ENCODE data around the gene ERC2.

ERC2 gene

GRCh38 chr3:55494976-55495375 lies 973.3 kb downstream of the ERC2 start:
- H3K27me3 ChIP-seq (ENCODE audit: control insufficient read depth, insufficient read depth, low read length), result no peaks in the 10 kb centered on the region
- H3K4me3 ChIP-seq (ENCODE audit: low read depth, low read length), result no peak overlapping the region
- no peak for TF ChIP-seq CTCF (IDR thresholded peaks at IDR 0.05)
- H3K27ac ChIP-seq, result no peak overlapping the region
- no peaks in the 10 kb centered on the region for H3K4me1 ChIP-seq
- H3K4me2 ChIP-seq (ENCODE audit: low read length), result no peak overlapping the region
- no peaks in the 10 kb centered on the region for H3K36me3 ChIP-seq (ENCODE audit: control insufficient read depth, insufficient read depth, low read length)
- H3K9ac ChIP-seq, result no peak overlapping the region
- no peak overlapping the region for H2AFZ ChIP-seq
- H3K9me3 ChIP-seq (ENCODE audit: control insufficient read depth, low read length), result no peaks in the 10 kb centered on the region
- H3K79me2 ChIP-seq, result no peaks in the 10 kb centered on the region

- H3K4me3 ChIP-seq (ENCODE audit: low read depth, low read length), result no peak overlapping the region
- no peak overlapping the region for H2AFZ ChIP-seq
- no peaks in the 10 kb centered on the region for H3K9me3 ChIP-seq (ENCODE audit: control insufficient read depth, low read length)
- H3K9ac ChIP-seq, result no peak overlapping the region
- no peak overlapping the region for H3K27ac ChIP-seq
- no peak overlapping the region for H3K4me2 ChIP-seq (ENCODE audit: low read length)
- no peaks in the 10 kb centered on the region for H3K27me3 ChIP-seq (ENCODE audit: control insufficient read depth, insufficient read depth, low read length)
- H3K36me3 ChIP-seq (ENCODE audit: control insufficient read depth, insufficient read depth, low read length), result no peaks in the 10 kb centered on the region
- peaks cover 7% of the 10 kb centered on the region for H3K4me1 ChIP-seq
- H3K79me2 ChIP-seq, result no peaks in the 10 kb centered on the region
- TF ChIP-seq CTCF (IDR thresholded peaks at IDR 0.05), result no peak
Measured at GRCh38 chr3:55492976-55493375, 975.3 kb downstream of the ERC2 start.

GRCh38 chr3:55491296-55491816 lies 976.9 kb downstream of the ERC2 start:
- H3K79me2 ChIP-seq, result no peaks in the 10 kb centered on the region
- H3K4me3 ChIP-seq (ENCODE audit: low read depth, low read length), result no peak overlapping the region
- H3K9me3 ChIP-seq (ENCODE audit: control insufficient read depth, low read length), result no peaks in the 10 kb centered on the region
- no peak overlapping the region for H3K9ac ChIP-seq
- H3K4me2 ChIP-seq (ENCODE audit: low read length), result no peak overlapping the region
- H3K36me3 ChIP-seq (ENCODE audit: control insufficient read depth, insufficient read depth, low read length), result no peaks in the 10 kb centered on the region
- H2AFZ ChIP-seq, result no peak overlapping the region
- no peak overlapping the region for H3K27ac ChIP-seq
- peaks cover 7% of the 10 kb centered on the region for H3K4me1 ChIP-seq
- no peak for TF ChIP-seq CTCF (IDR thresholded peaks at IDR 0.05)
- H3K27me3 ChIP-seq (ENCODE audit: control insufficient read depth, insufficient read depth, low read length), result no peaks in the 10 kb centered on the region

GRCh38 chr3:55490276-55490913 lies 977.9 kb downstream of the ERC2 start:
- no peaks in the 10 kb centered on the region for H3K36me3 ChIP-seq (ENCODE audit: control insufficient read depth, insufficient read depth, low read length)
- no peaks in the 10 kb centered on the region for H3K27me3 ChIP-seq (ENCODE audit: control insufficient read depth, insufficient read depth, low read length)
- no peak overlapping the region for H2AFZ ChIP-seq
- H3K4me2 ChIP-seq (ENCODE audit: low read length), result no peak overlapping the region
- H3K4me1 ChIP-seq, result peaks cover 7% of the 10 kb centered on the region
- H3K9me3 ChIP-seq (ENCODE audit: control insufficient read depth, low read length), result no peaks in the 10 kb centered on the region
- no peak overlapping the region for H3K27ac ChIP-seq
- H3K79me2 ChIP-seq, result no peaks in the 10 kb centered on the region
- no peak for TF ChIP-seq CTCF (IDR thresholded peaks at IDR 0.05)
- no peak overlapping the region for H3K9ac ChIP-seq
- H3K4me3 ChIP-seq (ENCODE audit: low read depth, low read length), result no peak overlapping the region

GRCh38 chr3:55489798-55490132 lies 978.5 kb downstream of the ERC2 start:
- H2AFZ ChIP-seq, result peak overlapping the region; percentile 71
- H3K27ac ChIP-seq, result no peak overlapping the region
- no peaks in the 10 kb centered on the region for H3K27me3 ChIP-seq (ENCODE audit: control insufficient read depth, insufficient read depth, low read length)
- no peaks in the 10 kb centered on the region for H3K36me3 ChIP-seq (ENCODE audit: control insufficient read depth, insufficient read depth, low read length)
- no peaks in the 10 kb centered on the region for H3K9me3 ChIP-seq (ENCODE audit: control insufficient read depth, low read length)
- H3K9ac ChIP-seq, result no peak overlapping the region
- H3K4me1 ChIP-seq, result peaks cover 7% of the 10 kb centered on the region
- H3K4me3 ChIP-seq (ENCODE audit: low read depth, low read length), result no peak overlapping the region
- TF ChIP-seq CTCF (IDR thresholded peaks at IDR 0.05), result no peak
- H3K79me2 ChIP-seq, result no peaks in the 10 kb centered on the region
- peak overlapping the region; percentile 47 for H3K4me2 ChIP-seq (ENCODE audit: low read length)
